GM18909 (cell line): ENCODE measurements around the gene FUT1.

Source experiments
- ATAC-seq: cut with Tn5 transposase; IDR thresholded peaks from one replicate; pipeline ENCODE4 v1.9.1; 2021; ENCODE audit warnings: mild to moderate bottlenecking; ENCODE audit not compliant: unreplicated experiment, poor library complexity

Gene FUT1

GRCh38 chr19:48745208-48745995 lies 7.0 kb downstream of the FUT1 start:
- ATAC-seq = no peak

GRCh38 chr19:48742096-48742495 lies 10.3 kb downstream of the FUT1 start:
- ATAC-seq = no peak

GRCh38 chr19:48741129-48741999 lies 11.1 kb downstream of the FUT1 start:
- no peak for ATAC-seq

GRCh38 chr19:48740164-48740972 lies 12.1 kb downstream of the FUT1 start, which contains the start of gene RASIP1:
TSS of gene RASIP1 (minus strand) at chr19:48740610. CDS start at chr19:48740282, 328 bp downstream.
- no peak for ATAC-seq

GRCh38 chr19:48739404-48740163 lies 12.9 kb downstream of the FUT1 start:
- peak; percentile 13 for ATAC-seq

GRCh38 chr19:48738557-48739403 lies 13.7 kb downstream of the FUT1 start:
- ATAC-seq = peak; percentile 86

- ATAC-seq = no peak
Observed at GRCh38 chr19:48737360-48737998, 15.0 kb downstream of the FUT1 start.

- ATAC-seq = no peak
Observed at GRCh38 chr19:48735031-48735615, 17.3 kb downstream of the FUT1 start.

GRCh38 chr19:48734625-48735024 lies 17.8 kb downstream of the FUT1 start:
- no peak for ATAC-seq

- no peak for ATAC-seq
Observed at GRCh38 chr19:48731452-48731851, 21.0 kb downstream of the FUT1 start.

GRCh38 chr19:48728911-48729664 lies 23.4 kb downstream of the FUT1 start:
- ATAC-seq = no peak

GRCh38 chr19:48726556-48726955 lies 25.9 kb downstream of the FUT1 start:
- no peak for ATAC-seq

GRCh38 chr19:48724796-48725753 lies 27.4 kb downstream of the FUT1 start:
- no peak for ATAC-seq

- ATAC-seq = no peak
Observed at GRCh38 chr19:48722196-48722708, 30.2 kb downstream of the FUT1 start.

GRCh38 chr19:48720613-48721296 lies 31.7 kb downstream of the FUT1 start:
- ATAC-seq = peak; percentile 83

- no peak for ATAC-seq
Observed at GRCh38 chr19:48720251-48720612, 32.2 kb downstream of the FUT1 start.
